HepG2 (cell line): Measurements from ENCODE around the gene RAB36. TPM values are rescaled to one million over a fixed set of nuclear protein-coding genes. Genes with fewer than 3 reads are reported as not detected.

Experiments used
- ATAC-seq: fragments of 200-7000 bp; cut with Tn5 transposase; 3 replicates; pipeline ENCODE4 v1.9.1; 2020; ENCODE audit warnings: mild to moderate bottlenecking, moderate library complexity
- BruUV-seq: library from RNA; stranded (reverse); fragments of 400-500 nt; replicated peaks from 2 replicates; lab custom pipeline; 2021; lab: Mats Ljungman, UMichigan
- CTCF ChIA-PET: fragments of 300-600 bp; formaldehyde crosslinking; extraction: SDS; loops from one replicate; lab custom pipeline; 2021; ENCODE audit warnings: low total read pairs, inconsistent platforms, low intra/inter-chr PET ratio; lab: Yijun Ruan, JAX
- POLR2A ChIA-PET: fragments of 350-600 bp; sonication (Branson Sonifier 250); formaldehyde crosslinking; loops from one replicate; lab custom pipeline; 2020; ENCODE audit warnings: antibody characterized with exemption, inconsistent platforms; lab: Yijun Ruan, JAX
- DNase-seq: peaks from one replicate; pipeline ENCODE4 v3.0.0-alpha.2; 2015; ENCODE audit warnings: low spot score
- FAIRE-seq: peaks from 3 replicates; lab custom pipeline; 2011; peaks lifted over from hg19 to GRCh38; lab: Jason Lieb, UNC
- H2AFZ ChIP-seq: one replicate; pipeline ENCODE4 v1.6.1; 2011; ENCODE audit warnings: low read length, inconsistent platforms
- H3K27ac ChIP-seq: fragments of 300-600 bp; 3 replicates; pipeline ENCODE4 v1.8.0; 2011; ENCODE audit warnings: mixed run types, mild to moderate bottlenecking, mixed read lengths, low read length, inconsistent platforms; ENCODE audit not compliant: insufficient read depth; ENCODE audit errors: extremely low read length
- H3K27me3 ChIP-seq, 2 experiments: fragments of 200-600 bp in 1 of 2; 2 replicates in 1 of 2; 3 replicates in 1 of 2; pipeline versions ENCODE4 v1.6.0 to v1.8.0; 2011; ENCODE audit warnings: low read length in 2 of 2, mild to moderate bottlenecking in 2 of 2, moderate library complexity in 2 of 2, inconsistent platforms in 1 of 2; ENCODE audit not compliant: insufficient read depth in 2 of 2, control insufficient read depth in 1 of 2
- H3K36me3 ChIP-seq, 2 experiments: fragments of 200-600 bp in 1 of 2; replicated peaks in 1 of 2; 2 replicates in 1 of 2; 3 replicates in 1 of 2; pipeline versions ENCODE4 v1.5.1 to v1.8.0; 2011; ENCODE audit warnings: low read length in 2 of 2, inconsistent platforms in 1 of 2; ENCODE audit not compliant: insufficient read depth in 2 of 2, control insufficient read depth in 1 of 2
- H3K4me1 ChIP-seq: 2 replicates; pipeline ENCODE4 v1.5.1; 2012; ENCODE audit warnings: low read length, inconsistent platforms; ENCODE audit not compliant: insufficient read depth
- H3K4me2 ChIP-seq: 2 replicates; pipeline ENCODE4 v1.6.0; 2011; ENCODE audit warnings: low read depth, low read length, inconsistent platforms
- H3K4me3 ChIP-seq, 3 experiments: fragments of 200-600 bp in 1 of 3; sonication (generic), shearing (Covaris generic) in 1 of 3; replicated peaks in 1 of 3; 2 replicates each; pipeline ENCODE4 v1.5.1; 2011 to 2016; ENCODE audit warnings: low read length in 3 of 3, inconsistent platforms in 2 of 3, low read depth in 2 of 3, mild to moderate bottlenecking in 2 of 3, control low read depth in 1 of 3, mixed read lengths in 1 of 3; ENCODE audit not compliant: insufficient read depth in 1 of 3
- H3K79me2 ChIP-seq: one replicate; pipeline ENCODE4 v1.6.1; 2011; ENCODE audit warnings: low read length, inconsistent platforms; ENCODE audit not compliant: insufficient read depth
- H3K9ac ChIP-seq: 2 replicates; pipeline ENCODE4 v1.6.0; 2011; ENCODE audit warnings: mild to moderate bottlenecking, low read depth, low read length, inconsistent platforms; ENCODE audit not compliant: insufficient read depth
- H3K9me3 ChIP-seq: 2 replicates; pipeline ENCODE4 v1.5.1; 2012; ENCODE audit warnings: mild to moderate bottlenecking, low read length
- H4K20me1 ChIP-seq: 2 replicates; pipeline ENCODE4 v1.6.0; 2011; ENCODE audit warnings: inconsistent platforms, mild to moderate bottlenecking, low read length, moderate library complexity; ENCODE audit not compliant: insufficient read depth
- ATF4 ChIP-seq, 2 experiments: fragments of 450-650 bp in 1 of 2; sonication (generic) in 1 of 2; formaldehyde crosslinking; IDR thresholded peaks; 2 replicates each; pipeline versions ENCODE4 v1.5.0 to v1.8.0; 2020 to 2022; ENCODE audit warnings: mild to moderate bottlenecking in 1 of 2, missing genetic modification reagents in 1 of 2
- CREBL2 ChIP-seq: sonication (generic); formaldehyde crosslinking; IDR thresholded peaks from 2 replicates; pipeline ENCODE4 v1.8.1; 2023; ENCODE audit warnings: missing genetic modification reagents, mild to moderate bottlenecking, borderline replicate concordance
- JDP2 ChIP-seq: sonication (generic); formaldehyde crosslinking; IDR thresholded peaks from 2 replicates; pipeline ENCODE4 v1.8.1; 2022; ENCODE audit warnings: missing genetic modification reagents, borderline replicate concordance
- ZNF121 ChIP-seq: sonication (generic); formaldehyde crosslinking; IDR thresholded peaks from 2 replicates; pipeline ENCODE4 v1.5.0; 2020; ENCODE audit warnings: mild to moderate bottlenecking, missing genetic modification reagents
- ZNF441 ChIP-seq: sonication (generic); formaldehyde crosslinking; IDR thresholded peaks from 2 replicates; pipeline ENCODE4 v1.7.0; 2021; ENCODE audit warnings: missing genetic modification reagents, borderline replicate concordance
- WGBS: methylation state at CpG from one replicate; pipeline ENCODE4 v1.1.6; 2017; ENCODE audit warnings: low lambda C conversion rate; 5-methylcytosine and 5-hydroxymethylcytosine counted together
- in situ Hi-C: cut with HindIII; loops from 2 replicates; pipeline ENCODE4 v1.10.0; 2017; ENCODE audit warnings: low pct_unique_long_range_greater_than_20kb; ENCODE audit not compliant: extremely low pct_ligation_motif_present
- intact Hi-C: fragments of 100-400 bp; cut with micrococcal nuclease; formaldehyde crosslinking; loops from one replicate; pipeline ENCODE4 v1.10.0; 2022; ENCODE audit not compliant: unreplicated experiment
- polyA plus RNA-seq, 8 experiments: library from polyadenylated mRNA; depleted of rRNA in 3 of 8; stranded (reverse) in 7 of 8; unstranded in 1 of 8; fragments of >200 nt; fragmentation: Illumina TruSeq in 4 of 8; extraction: Trizol in 4 of 8; gene quantifications; 2 replicates each; pipeline versions ENCODE4 v1.2.1 to v1.2.3, GENCODE V29; 2011 to 2016; ENCODE audit warnings: low read depth in 4 of 8, missing spikeins in 1 of 8, mixed read lengths in 1 of 8; ENCODE audit not compliant: insufficient read depth in 1 of 8
- small RNA-seq, 3 experiments: library from RNA; depleted of rRNA; stranded (forward); fragments of <200 nt; gene quantifications; one replicate each; pipeline ENCODE3, GENCODE V24; 2012; ENCODE audit warnings: low read depth in 2 of 3, low replicate concordance in 1 of 3; ENCODE audit not compliant: insufficient read length in 3 of 3, insufficient read depth in 2 of 3
- total RNA-seq, 5 experiments: library from RNA; depleted of rRNA; stranded (reverse); fragments of >200 nt; fragmentation: Illumina TruSeq; extraction: Trizol; gene quantifications; 2 replicates each; pipeline ENCODE4 v1.2.3, GENCODE V29; 2016; ENCODE audit warnings: low read depth in 1 of 5

Gene RAB36
- total and polyA plus RNA-seq, 2 of the 13 experiments (the other 11 are each of a cell fraction or from before 2014, with no cell fraction given): 0.24 to 0.86 TPM

- peaks cover 75% of the 10 kb centered on the region for H3K79me2 ChIP-seq
- no peak overlapping the region for H3K4me3 ChIP-seq
- no peak overlapping the region for H3K27ac ChIP-seq
- BruUV-seq: no TSS peak
- no peaks in the 10 kb centered on the region for H3K9me3 ChIP-seq
- 100% methylated on average over 13 of the region's 13 CpGs for WGBS
- in situ Hi-C loops (no loop called here), intact Hi-C loops (no loop called here)
- H3K36me3 ChIP-seq: peaks cover 1 to 21% of the 10 kb centered on the region in 2 experiments; a peak in 1 of 5 replicates
- peaks cover 17% of the 10 kb centered on the region for H4K20me1 ChIP-seq
- no peak overlapping the region for H3K9ac ChIP-seq
- no peak for ATAC-seq
- DNase-seq: no peak
- H2AFZ ChIP-seq: no peak overlapping the region
- ChIA-PET POLR2A (no interaction called here), CTCF (no interaction called here)
- no peaks in the 10 kb centered on the region for H3K27me3 ChIP-seq
- FAIRE-seq: no peak
- no peak overlapping the region for H3K4me2 ChIP-seq
- peaks cover 34% of the 10 kb centered on the region for H3K4me1 ChIP-seq
- TF ChIP-seq ATF4 (CRISPR knock-in tag; IDR thresholded peaks at IDR 0.05) (no peak), JDP2 (no peak), ZNF441 (no peak)
Measured at GRCh38 chr22:23213022-23213555, 67.8 kb downstream of the RAB36 start.

GRCh38 chr22:23213581-23214334 is 68.5 kb downstream of the RAB36 start:
- TF ChIP-seq CREBL2 (no peak), ZNF121 (CRISPR knock-in tag) (peak; percentile 84)
- peaks cover 40% of the 10 kb centered on the region for H3K4me1 ChIP-seq
- 95% methylated on average over 11 of the region's 11 CpGs for WGBS
- H2AFZ ChIP-seq: no peak overlapping the region
- peaks cover 23% of the 10 kb centered on the region for H4K20me1 ChIP-seq
- H3K27ac ChIP-seq: no peak overlapping the region
- no TSS peak for BruUV-seq
- ATAC-seq: no peak
- peaks cover 79% of the 10 kb centered on the region for H3K79me2 ChIP-seq
- POLR2A ChIA-PET: no interaction called here
- intact Hi-C loops (no loop called here), in situ Hi-C loops (no loop called here)
- H3K4me2 ChIP-seq: no peak overlapping the region
- no peak overlapping the region for H3K4me3 ChIP-seq
- H3K9ac ChIP-seq: no peak overlapping the region
- CTCF ChIA-PET: no interaction called here
- H3K27me3 ChIP-seq: no peaks in the 10 kb centered on the region
- H3K9me3 ChIP-seq: no peaks in the 10 kb centered on the region
- no peak for DNase-seq
- peaks cover 1 to 16% of the 10 kb centered on the region in 2 experiments; a peak in 1 of 5 replicates for H3K36me3 ChIP-seq
- FAIRE-seq: no peak

Small RNA genes within 50 kb of the gene (small RNA-seq; reads per million reads assigned to genes)
- 0 reads per million in 3 experiments for gene BCRP8
- 0 reads per million in 3 experiments for gene RF00017
- gene RF00066: 0 reads per million in 3 experiments

Other genes starting within 250 kb of the RAB36 start
- 22.3 and 22.8 TPM in 2 replicates for gene GNAZ, start 75.0 kb upstream of the RAB36 start, total RNA-seq (2016; rRNA removed; fragmentation: Illumina TruSeq; extraction: Trizol)
- gene GNAZ, start 75.0 kb upstream of the RAB36 start, polyA plus RNA-seq (2011; rRNA removed): 11.4 and 16.2 TPM in 2 replicates
- 1.1 and 1.3 TPM in 2 replicates for gene RSPH14, start 3.5 kb upstream of the RAB36 start, total RNA-seq (2016; rRNA removed; fragmentation: Illumina TruSeq; extraction: Trizol)
- 0.86 and 1.2 TPM in 2 replicates for gene RSPH14, start 3.5 kb upstream of the RAB36 start, polyA plus RNA-seq (2011; rRNA removed)
- gene BCR, start 35.0 kb downstream of the RAB36 start, total RNA-seq (2016; rRNA removed; fragmentation: Illumina TruSeq; extraction: Trizol): 33.6 and 35.4 TPM in 2 replicates
- 19.9 and 21.9 TPM in 2 replicates for gene BCR, start 35.0 kb downstream of the RAB36 start, polyA plus RNA-seq (2011; rRNA removed)